H1 (cell line): ENCODE results near the gene CX3CL1. TPM values are rescaled to one million over a fixed set of nuclear protein-coding genes. Genes with fewer than 3 reads are reported as not detected.

Experiments used
- CTCF ChIA-PET: fragments of 300-600 bp; sonication (Branson Sonifier 250); formaldehyde crosslinking; loops from one replicate; lab custom pipeline; 2021; ENCODE audit not compliant: partially characterized antibody; lab: Charles Lee
- POLR2A ChIA-PET: fragments of 300-600 bp; sonication (Branson Sonifier 250); formaldehyde crosslinking; loops from one replicate; lab custom pipeline; 2021; ENCODE audit warnings: inconsistent platforms; ENCODE audit not compliant: partially characterized antibody; lab: Charles Lee
- DNase-seq, 2 experiments: peaks; one replicate each; pipeline versions ENCODE4 v3.0.0 to v3.0.0-alpha.2; 2010 to 2022; ENCODE audit warnings: low spot score in 2 of 2, low read depth in 1 of 2, mixed read lengths in 1 of 2
- FAIRE-seq: peaks from 2 replicates; lab custom pipeline; 2011; peaks lifted over from hg19 to GRCh38; lab: Jason Lieb, UNC
- H2AFZ ChIP-seq: 2 replicates; pipeline ENCODE4 v1.8.1; 2012; ENCODE audit warnings: low read length, inconsistent platforms
- H2AK5ac ChIP-seq: 2 replicates; pipeline ENCODE4 v1.6.1; 2013; ENCODE audit warnings: low read depth, low read length
- H2BK120ac ChIP-seq: replicated peaks from 2 replicates; pipeline ENCODE3; 2013; ENCODE audit warnings: low read depth, low read length, inconsistent platforms
- H2BK12ac ChIP-seq: 2 replicates; pipeline ENCODE4 v1.6.1; 2013; ENCODE audit warnings: low read depth, low read length
- H2BK15ac ChIP-seq: 2 replicates; pipeline ENCODE4 v1.6.1; 2013; ENCODE audit warnings: low read length
- H2BK20ac ChIP-seq: 2 replicates; pipeline ENCODE4 v1.6.1; 2013; ENCODE audit warnings: low read length
- H2BK5ac ChIP-seq: 2 replicates; pipeline ENCODE4 v1.6.1; 2013; ENCODE audit warnings: low read depth, low read length
- H3K14ac ChIP-seq: 2 replicates; pipeline ENCODE4 v1.6.1; 2013; ENCODE audit warnings: inconsistent platforms; ENCODE audit not compliant: insufficient read length
- H3K18ac ChIP-seq: 2 replicates; pipeline ENCODE4 v1.6.1; 2013; ENCODE audit warnings: low read length; ENCODE audit errors: extremely low read depth
- H3K23ac ChIP-seq: 2 replicates; pipeline ENCODE4 v1.6.1; 2013; ENCODE audit warnings: inconsistent platforms; ENCODE audit not compliant: insufficient read length
- H3K23me2 ChIP-seq: 2 replicates; pipeline ENCODE4 v1.6.1; 2013; ENCODE audit warnings: low read depth, low read length
- H3K27ac ChIP-seq: 2 replicates; pipeline ENCODE4 v1.6.1; 2011; ENCODE audit warnings: low read depth, low read length, inconsistent platforms
- H3K27me3 ChIP-seq, 4 experiments: replicated peaks in 1 of 4; 1 replicate in 1 of 4; 2 replicates in 3 of 4; pipeline versions ENCODE4 v1.6.1 to v1.8.1; 2011 to 2013; ENCODE audit warnings: low read length in 3 of 4, mild to moderate bottlenecking in 3 of 4, inconsistent platforms in 2 of 4, mixed read lengths in 2 of 4, moderate library complexity in 1 of 4; ENCODE audit not compliant: control insufficient read depth in 3 of 4, insufficient read depth in 3 of 4; ENCODE audit errors: extremely low read depth in 1 of 4
- H3K36me3 ChIP-seq, 4 experiments: 2 replicates each; pipeline versions ENCODE4 v1.6.1 to v1.8.1; 2011 to 2013; ENCODE audit warnings: mild to moderate bottlenecking in 4 of 4, low read length in 3 of 4, moderate library complexity in 2 of 4, control low read depth in 1 of 4, inconsistent platforms in 1 of 4; ENCODE audit not compliant: insufficient read depth in 4 of 4, control insufficient read depth in 2 of 4
- H3K4ac ChIP-seq: replicated peaks from 2 replicates; pipeline ENCODE3; 2013; ENCODE audit warnings: low read length, low read depth, mixed read lengths, inconsistent platforms; ENCODE audit not compliant: insufficient read length
- H3K4me1 ChIP-seq, 4 experiments: replicated peaks in 1 of 4; 1 replicate in 1 of 4; 2 replicates in 3 of 4; pipeline versions ENCODE4 v1.6.1 to v1.8.1; 2011 to 2013; ENCODE audit warnings: low read length in 3 of 4, inconsistent platforms in 2 of 4, mixed read lengths in 1 of 4; ENCODE audit not compliant: insufficient read depth in 4 of 4, control insufficient read depth in 3 of 4
- H3K4me2 ChIP-seq, 2 experiments: 2 replicates each; pipeline versions ENCODE4 v1.6.1 to v1.8.1; 2011 to 2013; ENCODE audit warnings: low read depth in 2 of 2, low read length in 2 of 2, control low read depth in 1 of 2, inconsistent platforms in 1 of 2, mild to moderate bottlenecking in 1 of 2; ENCODE audit not compliant: insufficient read depth in 1 of 2
- H3K4me3 ChIP-seq, 4 experiments: fragments of 200-600, 300-600 bp in 1 of 4; sonication (generic), shearing (Covaris generic), sonication (Bioruptor Twin) in 1 of 4; 2 replicates each; pipeline versions ENCODE4 v1.5.1 to v1.8.1; 2011 to 2016; ENCODE audit warnings: low read length in 4 of 4, low read depth in 3 of 4, control low read depth in 2 of 4, inconsistent platforms in 2 of 4, mild to moderate bottlenecking in 2 of 4, mixed read lengths in 1 of 4, moderate library complexity in 1 of 4; ENCODE audit not compliant: insufficient read depth in 2 of 4; ENCODE audit errors: extremely low read depth in 1 of 4
- H3K56ac ChIP-seq: replicated peaks from 2 replicates; pipeline ENCODE3; 2013; ENCODE audit warnings: low read depth, mild to moderate bottlenecking, mixed read lengths, low read length, inconsistent platforms; ENCODE audit not compliant: insufficient read length
- H3K79me1 ChIP-seq: 2 replicates; pipeline ENCODE4 v1.6.1; 2013; ENCODE audit warnings: low read depth, low read length, control low read depth
- H3K79me2 ChIP-seq, 2 experiments: 2 replicates each; pipeline versions ENCODE4 v1.6.1 to v1.8.1; 2012 to 2013; ENCODE audit warnings: low read length in 2 of 2, mild to moderate bottlenecking in 2 of 2, inconsistent platforms in 1 of 2; ENCODE audit not compliant: insufficient read depth in 2 of 2, control insufficient read depth in 1 of 2
- H3K9ac ChIP-seq, 4 experiments: replicated peaks in 1 of 4; 1 replicate in 1 of 4; 2 replicates in 3 of 4; pipeline versions ENCODE4 v1.6.1 to v1.8.1; 2011 to 2013; ENCODE audit warnings: low read depth in 3 of 4, low read length in 3 of 4, control low read depth in 2 of 4, mild to moderate bottlenecking in 2 of 4, moderate library complexity in 2 of 4, inconsistent platforms in 1 of 4; ENCODE audit errors: extremely low read depth in 1 of 4
- H3K9me3 ChIP-seq, 2 experiments: 2 replicates each; pipeline versions ENCODE4 v1.6.1 to v1.8.1; 2012 to 2013; ENCODE audit warnings: mild to moderate bottlenecking in 2 of 2, moderate library complexity in 2 of 2, control low read depth in 1 of 2, inconsistent platforms in 1 of 2, low read depth in 1 of 2, low read length in 1 of 2, mixed read lengths in 1 of 2; ENCODE audit not compliant: insufficient read depth in 2 of 2
- H4K20me1 ChIP-seq, 2 experiments: replicated peaks in 1 of 2; 2 replicates each; pipeline versions ENCODE3 to v1.8.1; 2011 to 2013; ENCODE audit warnings: inconsistent platforms in 2 of 2, low read length in 2 of 2, mild to moderate bottlenecking in 1 of 2; ENCODE audit not compliant: insufficient read depth in 2 of 2, control insufficient read depth in 1 of 2
- H4K5ac ChIP-seq: 2 replicates; pipeline ENCODE4 v1.6.1; 2013; ENCODE audit warnings: low read length, low read depth, mixed read lengths, inconsistent platforms; ENCODE audit not compliant: insufficient read length
- H4K8ac ChIP-seq: 2 replicates; pipeline ENCODE4 v1.8.0; 2013; ENCODE audit warnings: mild to moderate bottlenecking, moderate library complexity, low read length, inconsistent platforms; ENCODE audit not compliant: insufficient read depth; ENCODE audit errors: extremely low read depth
- H4K91ac ChIP-seq: replicated peaks from 2 replicates; pipeline ENCODE3; 2013; ENCODE audit warnings: low read length, mixed read lengths, inconsistent platforms; ENCODE audit not compliant: insufficient read length
- BACH1 ChIP-seq: IDR thresholded peaks from 2 replicates; pipeline ENCODE4 v1.6.1; 2012; ENCODE audit warnings: low read length, improper control_type of control experiment
- CBX8 ChIP-seq: fragments of 300-800, 300-1000 bp; sonication (generic); IDR thresholded peaks from 2 replicates; pipeline ENCODE4 v1.7.1; 2016; ENCODE audit warnings: low read depth, low read length, borderline replicate concordance
- CHD1 ChIP-seq: IDR thresholded peaks from 2 replicates; pipeline ENCODE4 v1.6.1; 2012; ENCODE audit warnings: low read depth, low read length, improper control_type of control experiment
- EGR1 ChIP-seq: IDR thresholded peaks from 2 replicates; pipeline ENCODE4 v1.6.1; 2011; ENCODE audit warnings: low read depth, low read length, borderline replicate concordance
- EP300 ChIP-seq, 2 experiments: IDR thresholded peaks; 1 replicate in 1 of 2; 2 replicates in 1 of 2; pipeline ENCODE4 v1.6.1; 2011 to 2012; ENCODE audit warnings: low read depth in 2 of 2, low read length in 2 of 2, mild to moderate bottlenecking in 2 of 2, borderline replicate concordance in 1 of 2, inconsistent platforms in 1 of 2, moderate library complexity in 1 of 2
- FOSL1 ChIP-seq: IDR thresholded peaks from 2 replicates; pipeline ENCODE4 v1.6.1; 2011; ENCODE audit warnings: mild to moderate bottlenecking, low read depth, low read length, moderate library complexity; ENCODE audit not compliant: insufficient read depth
- NRF1 ChIP-seq: IDR thresholded peaks from 2 replicates; pipeline ENCODE4 v1.6.1; 2011; ENCODE audit warnings: mild to moderate bottlenecking, low read depth, low read length, improper control_type of control experiment
- POLR2AphosphoS5 ChIP-seq: IDR thresholded peaks from 2 replicates; pipeline ENCODE4 v1.6.1; 2011; ENCODE audit warnings: low read depth, low read length
- POU5F1 ChIP-seq: IDR thresholded peaks from 2 replicates; pipeline ENCODE4 v1.6.1; 2011; ENCODE audit warnings: low read depth, mild to moderate bottlenecking, low read length, moderate library complexity
- RBBP5 ChIP-seq: IDR thresholded peaks from 2 replicates; pipeline ENCODE4 v1.7.1; 2012; ENCODE audit warnings: low read depth, mild to moderate bottlenecking, inconsistent platforms, low read length, moderate library complexity, borderline replicate concordance
- RFX5 ChIP-seq: IDR thresholded peaks from 2 replicates; pipeline ENCODE4 v1.6.1; 2011; ENCODE audit warnings: low read depth, low read length, improper control_type of control experiment, borderline replicate concordance
- SIN3A ChIP-seq, 2 experiments: IDR thresholded peaks in 1 of 2; conservative IDR thresholded peaks in 1 of 2; 2 replicates each; pipeline ENCODE4 v1.6.1; 2011 to 2012; ENCODE audit warnings: low read length in 2 of 2, improper control_type of control experiment in 1 of 2, low read depth in 1 of 2, mild to moderate bottlenecking in 1 of 2
- SIRT6 ChIP-seq: IDR thresholded peaks from one replicate; pipeline ENCODE4 v1.7.1; 2012; ENCODE audit warnings: low read length, inconsistent platforms
- SRF ChIP-seq: IDR thresholded peaks from 2 replicates; pipeline ENCODE4 v1.6.1; 2011; ENCODE audit warnings: mild to moderate bottlenecking, low read depth, low read length, moderate library complexity
- TEAD4 ChIP-seq: IDR thresholded peaks from 2 replicates; pipeline ENCODE4 v1.6.1; 2012; ENCODE audit warnings: low read depth, low read length, inconsistent platforms, mixed read lengths
- YY1 ChIP-seq: IDR thresholded peaks from 2 replicates; pipeline ENCODE4 v1.6.1; 2011; ENCODE audit warnings: low read depth, mild to moderate bottlenecking, low read length
- WGBS, 2 experiments: shearing (Covaris generic) in 1 of 2; methylation state at CpG; one replicate each; pipeline versions ENCODE4 v1.1.6 to v1.1.7; 2013 to 2015; ENCODE audit warnings: low lambda C conversion rate in 2 of 2, mixed read lengths in 2 of 2, inconsistent platforms in 1 of 2, low coverage in 1 of 2, missing lambda C conversion rate in 1 of 2; ENCODE audit not compliant: insufficient replicate concordance in 2 of 2, insufficient coverage in 1 of 2, insufficient read length in 1 of 2; ENCODE audit errors: extremely low coverage in 1 of 2, missing lambda C conversion rate in 1 of 2; 5-methylcytosine and 5-hydroxymethylcytosine counted together
- polyA plus RNA-seq, 7 experiments: library from polyadenylated mRNA; depleted of rRNA in 3 of 7; stranded (reverse) in 5 of 7; unstranded in 2 of 7; fragments of >200 nt in 5 of 7; fragments of 200-250 nt in 2 of 7; gene quantifications; 1 replicate in 5 of 7; 2 replicates in 1 of 7; 4 replicates in 1 of 7; pipeline versions ENCODE4 v1.2.1 to v1.2.3, GENCODE V29; 2011 to 2013; ENCODE audit warnings: missing spikeins in 2 of 7, mixed read lengths in 2 of 7
- total RNA-seq: library from RNA; stranded (reverse); fragmentation: NEBNext Ultra II Directional; extraction: Animal tissue kit (Norgen Biotek cat#: 25700); gene quantifications from 2 replicates; pipeline ENCODE4 v1.2.1, GENCODE V29; 2021

The CX3CL1 gene
- total and polyA plus RNA-seq, 2 of the 8 experiments (the other 6 are each of a cell fraction or from before 2014, with no cell fraction given): 1.4 to 3.0 TPM

DNA sequence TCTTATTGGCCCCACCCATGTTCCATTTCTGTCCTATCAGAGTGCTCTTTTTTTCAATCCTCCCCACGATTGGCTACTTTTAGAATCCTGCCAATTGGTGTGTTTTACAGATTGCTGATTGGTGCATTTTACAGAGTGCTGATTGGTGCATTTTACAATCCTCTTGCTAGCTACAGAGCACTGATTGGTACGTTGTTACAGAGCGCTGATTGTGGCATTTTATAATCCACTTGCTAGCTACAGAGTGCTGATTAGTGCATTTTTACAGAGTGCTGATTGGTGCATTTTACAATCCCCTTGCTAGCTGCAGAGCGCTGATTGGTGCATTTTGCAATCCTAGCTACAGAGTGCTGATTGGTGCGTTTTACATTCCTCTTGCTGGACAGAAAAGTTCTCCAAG lies 22.7 kb downstream of the CX3CL1 start:
- H2BK20ac ChIP-seq: no peak overlapping the region
- no peak overlapping the region for H4K91ac ChIP-seq
- FAIRE-seq (no peak), DNase-seq (no peak)
- no peaks in the 10 kb centered on the region for H3K4me1 ChIP-seq
- 88% methylated on average over 5 of the region's 5 CpGs; no CpG with 5 or more reads in 1 of the 2 experiments for WGBS, 2 experiments
- no peak overlapping the region for H3K9ac ChIP-seq
- no peak overlapping the region for H2BK5ac ChIP-seq
- no peak overlapping the region for H3K23ac ChIP-seq
- no peaks in the 10 kb centered on the region for H3K23me2 ChIP-seq
- no peak overlapping the region for H4K5ac ChIP-seq
- no peak overlapping the region for H2BK120ac ChIP-seq
- no peak overlapping the region for H4K8ac ChIP-seq
- CTCF ChIA-PET: interaction anchor here (1.0 to 12.3 kb wide), 3 partner anchors 23 to 111 kb away, joined by 3 to 71 read pairs (median 3); no protein-coding TSS in a partner anchor
- H3K79me2 ChIP-seq: no peaks in the 10 kb centered on the region
- no peak overlapping the region for H2AK5ac ChIP-seq
- no peak overlapping the region for H3K4ac ChIP-seq
- no peak overlapping the region for H3K4me3 ChIP-seq
- H2BK15ac ChIP-seq: no peak overlapping the region
- no peak overlapping the region for H3K14ac ChIP-seq
- no peak overlapping the region for H3K56ac ChIP-seq
- no peak overlapping the region for H3K27ac ChIP-seq
- POLR2A ChIA-PET: no interaction called here
- H3K27me3 ChIP-seq: no peaks in the 10 kb centered on the region
- H3K79me1 ChIP-seq: no peaks in the 10 kb centered on the region
- no peaks in the 10 kb centered on the region for H3K9me3 ChIP-seq
- no peaks in the 10 kb centered on the region for H4K20me1 ChIP-seq
- no peak overlapping the region for H2AFZ ChIP-seq
- TF ChIP-seq RFX5 (no peak), CHD1 (no peak), BACH1 (no peak), CBX8 (no peak), SRF (no peak), NRF1 (no peak), POLR2AphosphoS5 (no peak), SIN3A (conservative IDR thresholded peaks at IDR 0.05 in 1 of 2, IDR thresholded peaks at IDR 0.05 in 1 of 2; ENCODE audit: low read depth in 1 of 2, low read length in 2 of 2) (no peak), TEAD4 (no peak), POU5F1 (no peak), SIRT6 (no peak), YY1 (no peak), EGR1 (no peak), RBBP5 (no peak), FOSL1 (no peak), EP300 (IDR thresholded peaks at IDR 0.05; ENCODE audit: borderline replicate concordance in 1 of 2, low read depth in 2 of 2, low read length in 2 of 2) (no peak)
- H3K36me3 ChIP-seq: no peaks in the 10 kb centered on the region
- no peak overlapping the region for H3K4me2 ChIP-seq
- H3K18ac ChIP-seq: no peak overlapping the region
- H2BK12ac ChIP-seq: no peak overlapping the region
